Right renal pelvis (tissue), 4 donors: ENCODE results near the gene WDR13. TPM values are rescaled to one million over a fixed set of nuclear protein-coding genes. Genes with fewer than 3 reads are reported as not detected.
"Not testable (repeated sequence)": the region's sequence is repeated elsewhere in the genome, so short reads cannot be mapped to it uniquely, and the experiment has no call there.

Source experiments
- DNase-seq, 4 donors: peaks; one replicate each; pipeline ENCODE4 v3.0.0-alpha.2; 2013; ENCODE audit warnings: low read depth in 4 of 4, low spot score in 3 of 4, missing footprints in 1 of 4
- polyA plus RNA-seq, 4 donors: library from polyadenylated mRNA; unstranded; fragments of 120-200 nt; gene quantifications; one replicate each; pipeline ENCODE4 v1.2.1, GENCODE V29; 2013; ENCODE audit not compliant: insufficient read length in 4 of 4

The WDR13 gene
- polyA plus RNA-seq: 100 to 1,000 TPM; 116 to 156 (median 127) TPM

DNA sequence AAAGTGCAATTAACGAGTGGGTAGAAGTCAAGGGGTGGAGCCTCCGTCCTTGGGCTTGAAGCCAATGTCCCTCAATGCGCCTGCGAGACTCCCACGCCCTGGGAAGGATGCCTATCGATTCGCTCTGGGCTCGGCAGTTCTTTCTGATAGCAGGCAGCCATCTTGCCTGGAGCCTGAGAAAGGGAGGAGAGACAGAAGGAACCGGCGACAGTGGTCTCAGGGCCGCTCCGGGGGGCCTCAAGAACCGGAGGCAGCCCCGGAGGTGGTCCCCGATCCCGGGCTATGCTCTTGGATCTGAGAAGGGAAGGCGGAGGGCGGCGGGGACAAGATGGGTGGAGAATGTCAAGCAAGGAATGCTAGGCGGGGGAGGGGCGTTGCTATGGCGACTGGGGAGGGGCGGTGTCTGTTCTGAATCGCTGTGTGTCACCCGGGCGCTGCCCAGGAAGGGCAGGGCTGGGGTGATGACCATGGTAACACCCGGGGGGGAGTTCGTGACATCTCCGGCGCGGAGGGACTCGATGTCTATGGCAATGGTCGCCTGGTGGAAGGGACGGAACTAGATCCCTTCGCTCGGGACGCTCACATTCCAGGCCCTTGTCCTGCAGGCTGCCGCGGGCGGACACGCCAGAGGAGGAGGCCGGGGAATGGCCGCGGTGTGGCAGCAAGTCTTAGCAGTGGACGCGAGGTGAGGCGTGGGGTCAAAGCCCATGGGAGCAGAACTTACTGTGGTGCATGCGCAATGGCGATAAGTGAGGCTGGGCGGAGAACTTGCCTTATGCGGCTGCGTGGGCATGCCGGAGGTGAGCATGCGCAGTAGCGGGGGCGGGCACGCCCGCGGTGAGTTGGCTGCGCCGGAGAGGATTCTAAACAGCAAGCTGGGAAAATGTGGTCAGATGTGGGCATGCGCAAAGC is at the start of gene WDR13:
TSS of gene WDR13 (plus strand) at position 140 of the 912 bp plus-strand sequence. CDS start at position 645, 505 bp downstream.
- peak; percentile 79 to 87 (median 81) for DNase-seq

DNA sequence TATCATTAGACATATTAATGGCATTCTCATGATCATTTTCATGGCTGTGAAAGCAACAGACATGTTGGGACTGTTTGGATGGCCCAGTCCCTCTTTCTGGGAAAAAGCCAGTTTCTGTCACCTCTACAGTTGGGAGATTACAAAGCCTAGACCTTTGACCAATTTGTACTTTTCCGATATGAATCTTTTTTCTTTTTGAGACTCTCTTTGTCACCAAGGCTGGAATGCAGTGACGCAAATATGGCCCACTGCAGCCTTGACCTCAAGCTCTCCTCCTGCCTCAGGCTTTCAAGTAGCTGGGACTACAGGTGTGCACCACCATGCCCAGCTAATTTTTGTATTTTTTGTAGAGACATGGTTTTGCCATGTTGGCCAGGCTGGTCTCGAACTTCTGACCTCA is 48.4 kb upstream of the WDR13 start:
- DNase-seq: no peak

DNA sequence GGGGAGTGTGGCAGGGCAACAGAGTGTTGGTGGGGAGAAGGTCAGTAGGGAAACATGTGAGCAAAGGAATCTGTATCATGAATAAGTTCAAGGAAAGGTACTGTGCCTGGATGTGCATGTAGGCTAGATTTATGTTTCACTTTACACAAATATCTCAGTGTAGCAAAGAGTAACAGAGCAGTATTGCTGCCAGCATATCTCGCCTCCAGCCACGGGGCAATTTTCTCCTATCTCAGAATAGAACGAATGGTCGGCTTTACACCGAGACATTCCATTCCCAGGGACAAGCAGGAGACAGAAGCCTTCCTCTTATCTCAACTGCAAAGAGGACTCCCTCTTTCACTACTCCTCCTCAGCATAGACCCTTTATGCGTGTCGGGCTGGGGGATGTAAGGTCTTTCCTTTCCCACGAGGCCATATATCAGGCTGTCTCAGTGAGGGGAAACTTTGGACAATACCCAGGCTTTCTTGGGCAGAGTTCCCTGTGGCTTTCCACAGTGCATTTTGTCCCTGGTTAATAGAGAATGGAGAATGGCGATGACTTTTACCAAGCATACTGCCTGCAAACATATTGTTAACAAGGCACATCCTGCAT is 41.5 kb upstream of the WDR13 start:
- not testable (repeated sequence) for DNase-seq

DNA sequence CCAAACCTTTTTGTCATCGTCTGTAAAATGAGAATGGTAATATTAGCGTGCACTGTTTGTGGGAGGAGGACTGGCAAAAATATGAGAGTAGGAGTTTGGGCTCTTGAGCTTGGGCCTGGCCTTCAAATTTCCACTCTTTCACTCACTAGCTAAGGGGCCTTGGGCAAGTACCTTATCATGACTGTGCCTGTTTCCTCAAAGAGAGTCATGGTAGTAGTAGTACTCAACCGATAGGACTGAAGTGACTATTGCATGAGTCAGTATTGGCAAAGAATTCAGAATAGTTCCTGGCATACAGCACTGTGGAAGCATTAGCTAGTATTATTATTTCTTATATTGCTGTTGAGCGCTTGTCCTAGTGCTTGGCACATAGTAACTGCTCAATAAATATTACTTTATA is 39.0 kb upstream of the WDR13 start:
- no peak for DNase-seq

DNA sequence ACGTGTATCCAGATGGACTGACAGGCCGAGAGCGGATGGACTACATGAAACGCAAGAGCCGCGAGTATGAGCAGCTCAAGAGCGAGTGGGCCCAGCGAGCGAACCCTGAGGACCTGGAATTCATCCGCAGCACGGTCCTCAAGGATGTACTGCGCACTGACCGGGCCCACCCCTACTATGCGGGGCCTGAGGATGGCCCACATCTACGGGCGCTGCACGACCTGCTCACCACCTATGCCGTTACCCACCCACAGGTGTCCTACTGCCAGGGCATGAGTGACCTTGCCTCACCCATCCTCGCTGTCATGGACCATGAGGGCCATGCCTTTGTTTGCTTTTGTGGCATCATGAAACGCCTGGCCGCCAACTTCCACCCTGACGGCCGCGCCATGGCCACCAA is 37.7 kb upstream of the WDR13 start:
- DNase-seq: no peak

DNA sequence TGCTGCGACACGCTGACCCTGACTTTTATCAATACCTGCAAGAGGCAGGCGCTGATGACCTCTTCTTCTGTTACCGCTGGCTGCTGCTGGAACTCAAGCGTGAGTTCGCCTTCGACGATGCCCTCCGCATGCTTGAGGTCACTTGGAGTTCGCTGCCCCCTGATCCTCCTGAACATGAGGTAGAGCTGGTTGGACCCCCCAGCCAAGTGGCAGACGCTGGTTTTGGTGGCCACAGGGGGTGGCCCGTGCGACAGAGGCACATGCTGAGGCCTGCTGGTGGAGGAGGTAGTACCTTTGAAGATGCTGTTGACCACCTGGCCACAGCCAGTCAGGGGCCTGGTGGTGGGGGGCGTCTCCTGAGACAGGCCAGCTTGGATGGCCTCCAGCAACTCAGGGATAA is 37.2 kb upstream of the WDR13 start:
- DNase-seq: no peak

DNA sequence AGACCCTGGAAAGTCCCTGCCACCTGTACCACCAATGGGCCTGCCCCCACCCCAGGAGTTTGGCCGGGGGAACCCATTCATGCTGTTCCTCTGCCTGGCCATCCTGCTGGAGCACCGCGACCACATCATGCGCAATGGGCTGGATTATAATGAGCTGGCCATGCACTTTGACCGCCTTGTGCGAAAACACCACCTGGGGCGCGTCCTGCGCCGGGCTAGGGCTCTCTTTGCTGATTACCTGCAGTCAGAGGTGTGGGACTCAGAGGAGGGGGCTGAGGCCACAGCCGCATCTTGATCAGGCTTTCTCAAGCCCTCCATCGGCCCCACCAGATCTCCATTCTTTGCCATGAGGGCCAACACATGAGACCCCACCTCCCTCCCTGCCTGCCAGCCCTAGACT is 36.6 kb upstream of the WDR13 start:
- DNase-seq: no peak

DNA sequence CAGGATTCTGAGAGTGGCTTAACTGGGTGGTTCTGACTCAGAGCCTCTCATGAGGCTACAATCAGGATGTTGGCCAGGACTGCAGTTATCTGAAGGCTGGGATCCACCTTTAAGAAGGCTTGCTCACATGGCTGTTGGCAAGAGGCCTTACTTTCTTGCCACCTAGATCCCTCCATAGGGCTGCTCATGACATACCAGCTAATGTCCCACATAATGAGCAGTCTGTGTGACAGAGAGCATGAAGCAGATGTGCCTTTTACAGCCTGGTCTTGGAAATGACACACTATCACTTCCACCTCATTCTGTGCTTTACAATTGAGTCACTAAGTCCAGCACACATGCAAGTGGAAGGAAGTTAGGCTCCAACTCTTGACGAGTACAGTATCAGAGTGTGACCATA is 27.3 kb upstream of the WDR13 start:
- no peak for DNase-seq

DNA sequence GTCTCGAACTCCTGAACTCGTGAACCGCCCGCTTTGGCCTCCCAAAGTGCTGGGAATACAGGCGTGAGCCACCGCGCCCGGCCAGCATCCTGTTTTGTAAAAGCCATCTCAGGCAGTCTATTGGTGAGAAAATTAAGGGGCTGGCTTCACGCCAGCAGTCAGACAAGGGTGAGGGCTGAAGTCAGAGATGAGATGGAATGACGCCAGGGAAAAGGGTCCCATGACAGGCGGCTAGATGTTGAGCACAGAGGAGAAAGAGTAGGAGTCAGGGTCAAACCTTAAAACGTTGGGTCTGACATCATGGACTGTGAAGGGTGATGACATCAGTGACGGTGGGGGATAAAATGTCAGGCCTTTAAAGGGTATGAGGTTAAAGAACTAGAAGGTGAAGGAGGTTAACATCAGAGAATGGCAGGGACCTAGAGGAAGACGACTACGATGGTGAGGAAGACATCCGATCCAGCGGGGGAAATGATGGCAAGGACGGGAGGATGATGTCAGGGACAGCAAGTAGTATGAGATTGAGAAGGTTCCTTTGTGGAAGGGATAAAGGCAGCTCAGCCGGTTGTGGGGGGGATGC is 23.5 kb upstream of the WDR13 start:
- peak in 2 of 4 donors; percentile 13 to 14 for DNase-seq

DNA sequence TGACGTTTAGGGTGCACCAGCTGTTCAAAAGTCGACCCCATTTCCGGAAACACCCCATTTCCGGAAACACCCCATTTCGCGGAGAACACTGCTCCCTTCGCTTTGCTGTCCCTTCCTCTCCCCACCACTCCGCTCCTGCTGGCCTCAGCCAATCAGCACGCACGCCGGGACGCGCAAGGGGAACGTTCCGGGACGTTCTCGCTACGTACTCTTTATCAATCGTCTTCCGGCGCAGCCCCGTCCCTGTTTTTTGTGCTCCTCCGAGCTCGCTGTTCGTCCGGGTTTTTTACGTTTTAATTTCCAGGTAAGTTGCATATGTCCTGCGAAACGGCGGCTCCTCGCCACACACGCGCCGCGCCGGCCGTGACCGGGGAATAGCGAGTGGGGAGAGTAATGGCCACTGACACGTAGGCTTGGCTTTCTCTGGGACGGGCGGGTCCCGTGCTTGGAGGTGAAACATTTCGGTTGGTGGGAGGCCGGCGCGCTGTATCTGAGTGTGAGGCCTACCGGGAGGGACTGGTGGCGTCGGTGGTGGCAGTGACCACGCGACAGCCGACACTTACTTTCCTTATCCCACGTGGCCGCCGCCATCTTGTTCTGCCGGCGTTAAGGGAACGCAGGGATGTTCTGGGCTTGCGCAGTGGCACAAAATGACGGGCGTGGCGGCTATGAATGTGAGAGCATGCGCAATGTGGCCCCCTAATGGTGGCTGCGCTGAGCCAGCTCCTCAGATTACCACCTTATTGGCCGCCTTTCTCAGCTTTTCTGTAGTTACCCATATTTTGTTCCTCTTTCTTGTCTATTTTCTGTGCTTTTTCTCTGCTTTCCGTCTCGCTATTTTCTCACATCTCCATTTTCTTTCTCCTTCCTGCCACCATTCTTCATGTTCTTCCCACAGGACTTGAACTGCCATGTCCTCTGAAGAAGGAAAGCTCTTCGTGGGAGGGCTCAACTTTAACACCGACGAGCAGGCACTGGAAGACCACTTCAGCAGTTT is 22.7 kb upstream of the WDR13 start, which contains the start of gene RBM3:
TSS of gene RBM3 (plus strand) at position 215 of the 997 bp plus-strand sequence. CDS start at position 912, 697 bp downstream.
- DNase-seq: peak; percentile 70 to 84 (median 78)

DNA sequence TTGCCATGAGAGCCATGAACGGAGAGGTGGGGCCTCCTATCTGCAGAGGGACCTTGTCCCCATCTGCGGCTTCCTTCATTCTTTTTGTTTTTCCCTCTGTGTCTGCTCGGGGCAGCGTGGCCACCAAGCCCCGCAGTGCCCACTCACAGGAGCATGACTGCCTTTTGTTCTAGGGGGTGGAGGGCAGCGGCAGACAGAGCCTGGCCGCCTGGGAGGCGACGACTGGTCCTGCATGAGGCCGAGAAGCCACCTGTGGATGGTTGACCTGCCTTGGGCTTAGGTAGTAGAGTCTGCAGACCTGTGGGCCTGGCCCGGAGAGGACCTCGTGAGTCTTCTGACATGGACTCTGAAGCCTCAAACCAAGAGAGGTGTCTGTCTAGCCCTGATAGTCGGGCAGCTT is 21.6 kb upstream of the WDR13 start:
- no peak for DNase-seq

DNA sequence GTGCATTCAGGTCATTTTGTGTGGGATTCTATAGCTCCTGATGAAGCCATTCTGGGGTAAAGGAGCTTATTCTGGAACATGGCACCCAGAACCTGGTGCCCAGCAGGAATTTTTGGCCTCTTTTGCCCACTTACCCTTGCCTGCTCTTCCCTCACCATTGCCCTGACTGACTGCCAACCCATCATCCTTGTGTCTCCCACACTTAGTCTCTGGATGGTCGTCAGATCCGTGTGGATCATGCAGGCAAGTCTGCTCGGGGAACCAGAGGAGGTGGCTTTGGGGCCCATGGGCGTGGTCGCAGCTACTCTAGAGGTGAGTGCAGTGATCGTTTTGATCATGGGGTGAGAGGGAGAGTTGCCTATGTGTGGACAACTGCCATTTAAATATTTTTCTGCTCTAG is 21.2 kb upstream of the WDR13 start:
- DNase-seq: no peak

DNA sequence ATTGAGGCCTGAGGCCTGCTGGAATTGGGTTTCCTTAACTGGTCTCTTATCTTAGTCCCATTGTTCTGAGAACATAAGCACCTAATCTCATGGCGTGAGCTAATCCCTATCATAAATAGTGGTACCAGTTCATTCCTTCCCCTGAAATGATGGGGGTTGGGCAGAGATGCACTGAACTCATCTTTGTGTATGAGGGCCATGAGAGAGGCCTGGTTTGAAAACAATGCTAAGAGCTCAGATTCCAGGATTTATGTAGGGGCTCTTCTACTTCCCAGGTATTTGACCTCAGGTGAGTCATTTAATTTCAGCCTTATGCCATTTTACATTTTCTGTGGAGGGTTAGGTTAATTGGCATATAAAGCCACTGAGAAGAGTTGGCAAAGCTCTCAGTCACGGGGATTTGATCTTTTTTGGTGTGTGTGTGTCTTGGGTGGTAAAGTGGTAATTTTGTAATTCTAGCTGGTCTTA is 18.6 kb upstream of the WDR13 start:
- no peak for DNase-seq

DNA sequence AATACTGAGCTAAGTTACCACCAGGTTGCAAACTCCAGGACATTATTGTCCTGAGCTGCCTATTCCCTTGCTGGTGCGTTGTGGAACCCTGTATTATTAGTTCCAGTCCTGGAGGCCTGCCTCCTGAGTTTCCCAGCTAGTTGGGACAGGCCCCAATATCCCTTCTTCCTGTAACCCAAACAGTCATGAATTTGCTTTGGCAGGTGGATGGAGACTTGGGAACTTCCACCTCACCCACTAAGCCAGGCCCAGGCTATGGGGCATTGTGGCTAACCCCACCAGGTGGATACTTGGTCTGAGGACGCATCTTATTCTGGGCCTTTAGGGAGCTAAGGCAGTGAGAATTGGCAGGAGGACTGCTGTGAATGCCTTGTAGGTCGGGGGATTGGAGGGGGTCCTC is 18.0 kb upstream of the WDR13 start:
- DNase-seq: no peak

DNA sequence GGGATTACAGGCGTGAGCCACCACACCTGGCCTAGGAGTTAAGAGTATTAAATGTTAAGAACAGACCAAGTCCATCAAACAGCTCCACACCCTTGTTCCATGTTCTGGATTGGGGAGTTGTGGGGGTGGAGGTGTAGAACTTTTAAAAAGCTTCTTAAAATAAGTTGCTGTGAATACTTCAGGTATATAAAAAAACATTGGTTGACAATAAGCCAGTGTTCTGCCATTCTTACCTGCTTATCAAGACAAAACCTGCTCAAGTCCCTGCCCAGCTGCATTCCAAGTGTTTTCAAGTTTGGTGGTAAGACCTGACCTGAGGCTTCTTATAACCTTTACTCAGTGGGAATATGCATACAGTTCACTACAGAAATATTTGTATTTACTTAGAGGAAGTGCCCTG is 16.6 kb upstream of the WDR13 start:
- DNase-seq: no peak

DNA sequence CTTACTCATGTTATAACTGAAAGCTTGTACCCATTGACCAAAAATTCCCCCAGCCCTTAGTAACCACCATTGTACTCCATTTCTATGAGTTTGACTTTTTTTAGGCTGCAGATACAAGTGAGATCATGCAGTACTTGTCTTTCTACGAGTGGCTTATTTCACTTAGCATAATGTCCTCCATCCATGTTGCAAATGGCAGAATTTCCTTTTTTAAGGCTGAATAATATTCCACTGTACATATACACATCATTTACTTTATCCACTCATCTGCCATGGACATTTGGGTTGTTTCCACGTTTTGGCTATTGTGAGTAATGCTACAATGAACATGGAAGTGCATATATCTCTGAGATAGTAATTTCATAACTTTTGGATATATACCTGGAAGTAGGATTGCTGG is 12.6 kb upstream of the WDR13 start:
- DNase-seq: no peak

DNA sequence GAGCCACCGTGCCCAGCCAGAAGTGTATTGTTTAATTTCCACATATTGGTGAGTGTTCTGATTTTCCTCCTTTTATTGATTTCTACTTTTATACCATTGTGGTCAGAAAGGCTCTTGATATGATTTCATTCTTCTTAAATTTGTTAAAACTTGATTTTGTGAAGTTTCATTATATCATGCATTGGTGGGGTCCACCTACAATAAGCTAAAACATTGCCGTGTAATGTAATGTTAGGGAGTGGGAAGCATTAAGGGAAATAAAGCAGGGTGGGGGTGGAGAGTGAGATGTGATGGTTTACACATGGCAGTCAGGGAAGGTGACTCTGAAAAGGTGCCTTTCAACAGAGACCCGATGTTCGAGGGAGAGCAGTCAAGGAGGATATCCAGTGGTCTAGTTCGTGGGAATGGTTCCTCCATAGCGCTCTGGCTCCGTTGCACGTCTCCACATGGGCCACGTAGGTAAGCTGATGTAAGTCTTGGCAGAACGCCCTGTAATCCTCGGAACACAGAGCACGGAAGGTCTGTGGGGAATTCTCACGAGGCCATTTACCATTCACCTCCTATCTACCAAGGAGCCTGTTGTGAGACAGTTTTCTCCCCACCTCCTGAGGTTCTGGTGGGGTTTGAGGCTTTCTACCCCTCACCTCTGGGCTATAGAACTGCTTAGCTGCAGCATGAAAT is 7.7 kb upstream of the WDR13 start:
- no peak for DNase-seq

DNA sequence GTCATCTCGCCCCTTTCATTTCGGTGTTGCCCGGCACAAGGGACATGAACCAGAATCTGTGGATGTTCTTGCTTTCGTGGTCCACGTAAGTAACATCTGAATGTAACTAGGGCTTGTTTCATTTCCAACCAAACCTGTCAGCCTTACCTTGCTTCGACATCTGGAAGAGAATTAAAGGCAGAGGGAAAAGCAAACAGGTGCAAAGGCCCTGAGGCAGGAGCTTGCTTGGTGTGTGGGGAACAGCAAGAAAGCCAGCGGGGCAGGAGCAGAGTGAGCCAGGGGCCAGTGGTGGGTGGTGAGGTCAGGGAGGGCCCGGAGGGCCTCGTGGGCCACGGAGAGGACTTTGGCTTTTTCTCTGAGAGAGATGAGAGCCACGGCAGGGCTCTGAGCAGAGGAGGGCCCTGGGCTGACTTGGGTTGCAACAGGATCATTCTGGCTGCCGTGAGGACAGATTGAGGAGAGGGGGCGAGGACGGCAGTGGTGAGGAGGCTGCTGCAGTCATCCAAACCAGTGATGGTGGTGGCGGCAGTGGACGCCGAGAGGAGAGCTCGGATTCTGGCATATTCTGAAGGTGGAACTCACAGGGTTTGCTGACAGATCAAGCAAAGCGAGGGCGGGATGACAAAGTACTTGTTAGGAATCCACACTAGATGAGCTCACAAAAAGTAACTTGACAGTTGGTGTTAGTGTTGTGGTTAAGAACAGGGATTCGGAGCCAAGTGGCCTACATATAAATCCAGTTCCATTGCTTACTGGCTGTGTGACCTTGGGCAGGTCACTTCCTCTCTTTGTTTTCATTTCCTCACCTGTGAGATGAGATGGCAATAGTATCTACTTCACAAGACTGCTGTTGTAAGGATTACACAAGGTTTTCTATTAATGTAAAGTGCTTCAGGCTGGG is 6.8 kb upstream of the WDR13 start:
- no peak for DNase-seq
